GM18861 (cell line): Measurements from ENCODE around the gene SYK.

Experiments used
- ATAC-seq: cut with Tn5 transposase; IDR thresholded peaks from one replicate; pipeline ENCODE4 v1.9.1; 2021; ENCODE audit not compliant: unreplicated experiment

SYK gene

GRCh38 chr9:90933468-90933867 is 131.8 kb downstream of the SYK start:
- no peak for ATAC-seq

DNA sequence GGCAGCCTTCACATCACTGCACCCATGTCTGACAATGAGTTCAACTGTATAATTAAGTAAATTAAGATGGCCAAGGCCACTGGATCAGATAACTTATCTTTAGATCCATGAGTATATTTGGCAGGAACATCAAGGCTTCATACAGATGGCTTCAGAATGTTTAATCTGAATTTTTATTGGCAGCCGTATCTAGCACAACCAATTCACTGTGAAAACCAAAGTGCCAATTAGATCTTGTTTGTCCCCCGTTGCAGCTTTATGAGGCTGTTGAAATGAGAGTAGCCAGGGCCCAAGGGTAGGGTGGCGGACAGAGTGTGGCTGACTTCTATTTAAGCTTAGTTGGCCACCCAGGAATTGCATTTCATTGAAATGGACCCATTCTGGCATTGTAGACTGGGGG is 137.7 kb downstream of the SYK start:
- ATAC-seq, result no peak

- ATAC-seq, result no peak
Observed at GRCh38 chr9:90940280-90940679, 138.7 kb downstream of the SYK start.

GRCh38 chr9:90941661-90942060 is 140.0 kb downstream of the SYK start:
- no peak for ATAC-seq

GRCh38 chr9:90942555-90942954 is 140.9 kb downstream of the SYK start:
- ATAC-seq, result no peak

- no peak for ATAC-seq
Observed at GRCh38 chr9:90943341-90943740, 141.7 kb downstream of the SYK start.

DNA sequence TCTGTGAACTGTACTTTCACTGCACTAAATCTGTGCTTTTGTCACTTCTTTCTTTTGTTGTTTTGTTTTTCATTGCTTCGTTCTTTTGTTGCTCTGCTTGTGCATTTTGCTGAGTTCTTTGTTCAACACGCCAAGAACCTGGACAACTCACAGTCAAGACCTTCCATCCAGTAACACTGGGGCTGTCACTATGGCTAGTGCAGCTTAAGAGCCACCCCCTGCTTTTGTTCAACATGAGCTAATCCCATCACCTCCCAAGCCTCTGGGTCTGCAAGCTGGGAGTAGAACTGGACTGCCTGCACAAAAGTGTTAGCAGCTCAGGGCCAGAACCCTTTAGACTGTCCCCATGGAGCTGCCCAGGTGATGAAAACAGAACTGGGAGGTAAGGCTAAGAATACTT is 143.7 kb downstream of the SYK start:
- no peak for ATAC-seq

DNA sequence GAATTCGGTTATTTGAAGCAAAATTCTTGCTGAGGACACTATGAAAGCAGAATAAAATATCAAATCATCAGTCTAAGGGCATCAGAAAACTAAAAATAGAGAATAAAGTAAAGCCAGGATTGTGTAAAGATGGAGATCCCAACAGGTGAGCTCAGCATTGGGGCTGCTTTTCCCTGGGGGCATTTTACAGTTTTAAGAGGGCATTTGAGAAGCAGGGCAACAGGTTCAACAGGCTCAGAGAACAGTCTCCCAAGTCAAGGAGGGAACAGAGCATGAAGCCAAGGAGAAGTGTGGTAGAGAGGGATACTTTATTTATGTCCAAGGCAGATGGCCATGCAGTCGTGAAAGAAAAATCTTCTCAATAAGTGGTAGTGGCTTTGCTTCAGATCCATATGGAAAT is 145.4 kb downstream of the SYK start:
- no peak for ATAC-seq
